HT1080 (cell line): ENCODE data around the gene ZNF791. TPM values are rescaled to one million over a fixed set of nuclear protein-coding genes. Genes with fewer than 3 reads are reported as not detected.
A peak's percentile ranks its signal among the peaks of the same experiment; 100 is the strongest.
"Not testable (repeated sequence)": the region's sequence is repeated elsewhere in the genome, so short reads cannot be mapped to it uniquely, and the experiment has no call there.

Experiments
- DNase-seq: peaks from one replicate; pipeline ENCODE4 v3.0.0-alpha.2; 2015; ENCODE audit warnings: low read depth
- polyA plus RNA-seq, 2 experiments: library from polyadenylated mRNA; depleted of rRNA; stranded (reverse); fragments of >200 nt; gene quantifications; 2 replicates each; pipeline ENCODE4 v1.2.3, GENCODE V29; 2015
- total RNA-seq: library from RNA; depleted of rRNA; stranded (reverse); fragments of >200 nt; shearing (Covaris generic); gene quantifications from 2 replicates; pipeline ENCODE4 v1.2.3, GENCODE V29; 2014; rRNA removed

Gene ZNF791
- total RNA-seq = 19.9 and 20.5 TPM in 2 replicates
- 6.9 TPM in 2 replicates for polyA plus RNA-seq (2015; cell fraction: cytosol; rRNA removed)
- 12.6 and 17.0 TPM in 2 replicates for polyA plus RNA-seq (2015; cell fraction: nucleus; rRNA removed)

DNA sequence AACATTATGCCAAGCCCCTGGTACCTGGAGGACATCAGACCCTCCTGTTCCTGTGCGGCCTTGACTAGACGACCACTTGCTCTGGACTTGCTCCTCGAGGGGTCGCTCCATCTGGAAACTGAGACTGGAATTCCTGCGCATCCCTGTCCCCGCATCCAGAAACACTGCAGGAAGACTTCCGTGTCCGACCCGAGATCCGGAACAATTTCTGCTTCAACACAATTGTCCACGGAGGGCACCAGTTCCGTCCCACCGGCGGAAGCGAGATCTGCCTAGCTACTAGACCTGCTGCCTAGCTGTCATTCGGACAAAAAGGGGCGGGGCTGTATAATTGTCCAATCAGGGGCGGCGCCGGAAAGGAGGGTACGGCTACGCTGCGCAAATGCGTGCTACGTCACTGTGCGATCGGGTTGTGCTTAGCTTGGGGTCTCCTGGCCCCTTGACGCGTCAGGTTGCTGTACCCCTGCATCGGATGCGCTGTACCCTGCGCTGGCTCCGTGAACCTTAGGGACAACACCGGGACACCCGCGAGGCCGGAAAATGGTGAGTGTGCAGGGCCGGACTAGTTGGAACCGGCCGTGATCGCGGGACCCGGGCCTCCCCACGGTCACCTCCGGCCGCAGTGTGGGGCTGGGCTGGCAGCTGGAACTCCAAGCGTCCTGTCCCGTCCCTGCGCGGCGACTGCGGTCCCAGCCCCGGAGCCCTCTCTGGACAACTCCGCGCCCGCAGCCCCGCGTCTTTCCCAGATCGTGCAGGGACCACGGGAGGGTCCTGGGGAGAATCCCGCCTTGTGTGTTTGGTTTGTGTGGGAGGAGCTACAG lies at the start of gene ZNF791, which contains the start of gene ZNF490:
Gene ZNF791 (plus strand): TSS at position 381 of the 821 bp plus-strand sequence. CDS start 160 bp downstream, at position 541.
Gene ZNF490 (minus strand): TSS at position 274 of the 821 bp plus-strand sequence. CDS start 133 bp downstream, at position 141.
- DNase-seq = peak; percentile 95

DNA sequence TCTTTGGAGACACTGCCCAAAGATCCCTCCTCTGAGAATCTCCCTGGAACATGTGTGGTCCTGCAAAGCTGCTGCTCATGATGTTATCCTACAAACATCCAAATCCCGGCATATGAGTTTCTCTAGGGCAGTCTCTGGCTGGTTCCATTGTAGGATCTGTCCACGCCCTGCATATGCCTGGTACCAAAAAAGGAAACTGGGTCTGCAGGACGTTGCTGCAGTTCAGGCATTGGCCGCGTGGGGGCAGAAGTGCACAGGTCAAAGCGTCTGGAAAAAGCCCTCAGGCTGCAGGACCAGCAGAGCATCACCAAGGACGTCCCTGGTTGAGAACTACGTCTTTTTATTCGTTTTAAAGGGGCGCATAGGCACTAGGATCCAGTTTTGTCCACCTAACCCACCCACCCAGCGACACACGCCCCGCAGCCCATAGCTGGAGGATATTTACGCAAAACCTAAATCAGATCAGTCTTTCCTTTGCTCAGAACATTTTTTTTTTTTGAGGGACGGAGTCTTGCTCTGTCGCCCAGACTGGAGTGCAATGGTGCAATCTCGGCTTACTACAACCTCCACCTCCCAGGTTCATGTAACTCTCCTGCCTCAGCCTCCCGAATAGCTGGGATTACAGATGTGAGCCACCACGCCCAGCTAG lies 46.6 kb upstream of the ZNF791 start:
- DNase-seq = peak; percentile 79

DNA sequence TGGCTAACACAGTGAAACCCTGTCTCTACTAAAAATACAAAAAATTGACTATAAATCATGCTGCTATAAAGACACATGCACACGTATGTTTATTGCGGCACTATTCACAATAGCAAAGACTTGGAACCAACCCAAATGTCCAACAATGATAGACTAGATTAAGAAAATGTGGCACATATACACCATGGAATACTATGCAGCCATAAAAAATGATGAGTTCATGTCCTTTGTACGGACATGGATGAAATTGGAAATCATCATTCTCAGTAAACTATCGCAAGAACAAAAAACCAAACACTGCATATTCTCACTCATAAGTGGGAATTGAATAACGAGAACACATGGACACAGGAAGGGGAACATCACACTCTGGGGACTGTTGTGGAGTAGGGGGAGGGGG lies 44.3 kb upstream of the ZNF791 start:
- not testable (repeated sequence) for DNase-seq

DNA sequence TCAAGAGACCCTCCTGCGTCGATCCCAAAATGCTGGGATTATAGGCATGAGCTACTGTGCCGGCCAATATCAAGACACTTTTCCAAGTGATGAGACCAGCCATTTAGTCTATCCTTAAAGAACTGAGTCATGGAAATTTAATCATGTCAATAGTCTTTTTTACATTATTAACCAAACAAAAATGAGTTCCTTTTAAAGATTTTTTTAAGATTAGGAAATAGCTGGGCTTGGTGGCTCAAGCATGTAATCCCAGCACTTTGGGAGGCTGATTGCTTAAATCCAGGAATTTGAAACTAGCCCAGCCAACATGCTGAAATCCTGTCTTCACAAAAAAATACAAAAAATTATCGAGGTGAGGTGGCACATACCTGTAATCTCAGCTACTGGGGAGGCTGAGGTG lies 42.8 kb upstream of the ZNF791 start:
- no peak for DNase-seq

DNA sequence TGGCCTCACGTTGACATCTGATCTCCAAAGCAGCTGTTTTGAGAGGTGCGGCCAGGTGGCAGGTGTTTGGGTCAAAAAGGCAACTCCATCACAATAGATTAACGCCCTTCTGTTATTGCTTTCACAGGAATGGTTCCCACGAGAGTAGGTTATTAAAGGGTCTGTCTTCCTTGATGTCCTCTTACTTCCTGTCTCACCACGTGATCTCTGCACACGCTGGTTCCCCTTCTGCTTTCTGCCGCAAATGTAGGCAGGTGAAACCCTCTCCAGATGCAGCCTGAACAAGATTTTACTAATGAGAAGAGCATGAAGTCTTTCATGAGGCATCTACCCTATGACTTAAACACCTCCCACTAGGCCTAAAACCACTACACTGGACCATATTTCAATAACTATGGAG lies 36.7 kb upstream of the ZNF791 start:
- no peak for DNase-seq

DNA sequence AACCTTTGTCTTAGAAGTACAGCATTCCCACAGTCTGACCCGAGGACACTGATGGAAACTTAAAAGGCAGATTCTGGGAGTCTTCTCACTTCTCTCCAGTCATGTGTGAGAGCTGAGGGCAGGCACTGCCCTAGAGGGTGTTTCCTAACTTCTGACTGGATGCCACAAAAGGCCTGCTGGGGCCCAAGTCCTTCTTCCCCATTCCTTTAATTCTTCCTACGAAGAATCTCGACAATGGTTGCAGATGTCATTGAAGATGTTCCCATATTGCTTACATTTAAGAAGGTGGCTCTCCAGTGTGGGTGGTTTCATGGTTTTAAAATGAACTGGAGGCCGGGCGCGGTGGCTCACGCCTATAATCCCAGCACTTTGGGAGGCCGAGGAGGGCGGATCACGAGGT lies 32.1 kb upstream of the ZNF791 start:
- DNase-seq = no peak

DNA sequence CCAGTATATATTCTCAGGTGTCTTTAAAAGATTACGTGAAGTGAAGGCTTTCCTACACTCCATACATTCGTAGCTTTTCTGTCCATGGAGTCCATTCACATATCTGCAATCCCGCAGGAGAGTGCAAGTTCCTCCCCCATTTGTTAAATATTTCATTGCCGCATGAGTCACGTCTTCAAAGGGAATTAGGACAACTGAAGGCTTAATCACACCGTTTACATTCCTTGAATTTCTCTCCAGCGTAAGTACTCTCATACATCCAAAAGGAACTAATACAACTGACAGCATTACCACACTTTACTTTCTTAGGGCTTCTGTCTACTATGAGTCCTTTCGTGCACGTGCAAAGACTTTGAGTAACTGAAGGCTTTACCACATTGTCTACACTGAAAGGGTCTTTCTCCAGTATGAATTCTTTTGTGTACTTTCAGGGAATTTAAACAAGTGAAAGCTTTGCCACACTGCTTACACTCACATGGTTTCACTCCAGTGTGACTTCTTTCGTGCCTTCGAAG lies 30.5 kb upstream of the ZNF791 start:
- DNase-seq = peak; percentile 53

DNA sequence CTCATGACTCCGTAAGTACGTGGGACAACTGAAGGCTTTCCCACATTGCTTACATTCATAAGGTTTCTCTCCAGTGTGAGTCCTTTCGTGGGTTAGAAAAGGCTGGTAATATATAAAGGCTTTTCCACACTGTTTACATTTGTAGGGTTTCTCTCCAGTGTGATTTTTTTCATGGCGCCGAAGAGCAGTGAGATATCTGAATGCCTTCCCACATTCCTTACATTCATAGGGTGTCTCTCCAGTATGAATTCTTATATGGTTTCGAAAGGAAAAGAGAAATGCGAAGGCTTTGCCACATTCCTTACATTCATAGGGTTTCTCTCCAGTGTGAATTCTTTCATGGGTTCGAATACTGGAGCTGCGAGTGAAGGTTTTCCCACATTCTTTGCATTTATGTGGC lies 29.6 kb upstream of the ZNF791 start:
- DNase-seq = no peak

DNA sequence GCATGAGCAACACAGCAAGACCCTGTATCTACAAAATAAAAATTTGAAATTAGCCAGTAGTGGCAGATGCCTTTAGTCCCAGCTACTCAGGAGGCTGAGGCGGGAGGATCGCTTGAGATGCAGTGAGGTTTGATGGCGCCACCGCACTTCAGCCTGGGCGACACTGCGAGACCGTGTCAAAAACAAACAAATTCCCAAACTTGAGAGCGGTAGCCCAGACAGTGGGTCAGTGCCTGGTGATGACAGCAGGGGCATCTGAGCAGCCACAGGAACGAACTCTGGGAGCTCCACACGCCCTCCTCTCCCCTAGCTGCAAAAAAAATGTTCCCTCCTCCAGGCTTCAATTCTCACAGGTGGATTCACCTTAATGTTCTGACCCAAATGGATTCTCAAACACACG lies 14.2 kb upstream of the ZNF791 start:
- no peak for DNase-seq

DNA sequence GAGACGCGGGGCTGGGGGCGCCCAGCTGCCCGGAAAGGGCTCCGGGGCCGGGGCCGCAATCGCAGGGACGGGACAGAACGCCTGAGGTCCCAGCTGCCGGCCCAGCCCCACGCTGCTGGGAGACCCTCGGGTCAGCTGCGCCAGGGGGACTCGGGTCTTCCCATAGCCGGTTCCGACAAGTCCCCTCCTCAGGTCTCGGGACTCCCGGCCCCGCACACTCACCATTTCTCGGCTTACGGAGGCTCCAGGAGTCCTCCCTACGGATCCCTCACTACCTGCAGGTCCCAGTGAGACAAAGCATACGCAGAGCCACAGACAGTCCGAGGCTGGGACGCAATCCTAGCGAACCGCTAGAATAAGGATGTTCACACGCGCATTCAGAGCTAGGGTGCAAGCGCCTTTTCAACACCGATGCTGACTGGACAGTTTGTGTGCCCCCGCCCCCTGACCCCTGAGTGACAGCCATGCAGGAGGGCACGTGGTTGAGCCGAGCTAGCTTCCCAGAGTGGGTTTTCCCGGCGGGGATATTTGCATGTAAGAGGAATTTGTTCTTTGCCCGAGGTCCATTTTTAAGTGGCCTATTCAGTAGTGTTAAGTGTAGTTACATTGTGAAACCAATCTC lies 13.7 kb upstream of the ZNF791 start:
- no peak for DNase-seq

DNA sequence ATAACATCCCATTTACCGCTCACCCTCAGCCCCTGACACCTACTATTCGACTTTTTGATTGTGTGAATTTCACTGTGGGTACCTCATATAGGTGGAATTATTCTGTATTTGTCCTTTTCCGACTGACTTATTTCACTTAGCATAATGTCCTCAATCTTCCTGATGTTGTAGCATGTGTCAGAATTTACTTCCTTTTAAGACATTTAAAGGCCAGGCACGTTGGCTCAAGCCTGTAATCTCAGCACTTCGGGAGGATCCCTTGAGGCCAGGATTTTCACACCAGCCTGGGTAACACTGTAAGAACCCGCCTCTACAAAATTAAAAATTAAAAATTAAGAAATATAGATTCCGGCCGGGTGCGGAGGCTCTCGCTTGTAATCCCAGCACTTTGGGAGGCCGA lies 13.1 kb upstream of the ZNF791 start:
- no peak for DNase-seq

DNA sequence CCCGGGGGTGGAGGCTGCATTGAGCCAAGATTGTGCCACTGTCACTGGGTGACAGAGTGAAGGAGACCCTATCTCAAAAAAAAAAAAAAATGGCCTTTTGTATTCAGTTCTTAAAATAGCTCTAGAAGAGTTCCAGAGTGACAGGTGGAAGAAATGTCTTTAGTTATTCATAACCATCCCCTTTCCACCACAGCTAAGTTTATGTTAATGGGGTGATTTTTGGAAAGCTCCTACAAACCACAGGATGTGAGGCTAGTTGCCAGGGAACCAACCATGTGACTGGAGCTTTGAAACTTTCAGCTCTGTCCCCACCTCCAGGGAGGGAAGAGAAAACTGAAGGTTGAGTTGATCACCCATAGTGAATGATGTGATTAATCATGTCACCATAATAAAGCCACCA lies 7.0 kb upstream of the ZNF791 start:
- no peak for DNase-seq

DNA sequence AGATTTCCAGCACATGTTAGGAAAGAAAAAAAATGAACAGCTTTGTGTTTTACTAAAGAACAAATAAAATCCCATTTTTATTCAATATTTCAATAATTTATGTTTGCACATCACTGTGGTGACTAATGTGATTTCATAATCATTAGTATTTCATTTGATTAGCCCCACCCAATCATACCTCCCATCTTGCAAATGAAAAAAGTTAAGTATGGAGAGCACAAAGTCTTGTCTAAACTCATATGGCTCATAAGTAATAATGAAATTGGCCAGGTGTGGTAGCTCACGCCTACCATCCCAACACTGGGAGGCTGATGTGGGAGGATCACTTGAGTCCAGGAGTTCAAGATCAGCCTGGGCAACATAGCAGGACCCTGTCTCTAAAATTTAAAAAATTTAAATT lies 3.9 kb upstream of the ZNF791 start:
- no peak for DNase-seq

DNA sequence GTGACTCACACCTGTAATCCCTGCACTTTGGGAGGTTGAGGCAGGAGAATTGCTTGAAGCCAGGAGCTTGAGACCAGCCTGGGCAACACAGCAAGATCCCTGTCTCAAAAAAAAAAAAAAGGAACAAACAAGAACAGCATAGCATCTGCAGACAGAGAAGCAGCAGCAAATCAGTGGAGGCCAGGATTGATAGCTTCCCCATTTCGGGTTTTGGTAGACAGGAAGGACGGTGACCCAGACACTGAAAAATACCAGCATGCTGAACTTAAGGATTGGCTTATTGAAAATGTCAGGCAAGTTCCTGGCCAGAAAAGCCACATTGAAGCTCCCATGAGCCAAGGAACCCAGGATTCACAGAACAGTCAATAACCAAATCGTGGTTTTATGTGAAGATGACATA lies 3.1 kb upstream of the ZNF791 start:
- DNase-seq = no peak

DNA sequence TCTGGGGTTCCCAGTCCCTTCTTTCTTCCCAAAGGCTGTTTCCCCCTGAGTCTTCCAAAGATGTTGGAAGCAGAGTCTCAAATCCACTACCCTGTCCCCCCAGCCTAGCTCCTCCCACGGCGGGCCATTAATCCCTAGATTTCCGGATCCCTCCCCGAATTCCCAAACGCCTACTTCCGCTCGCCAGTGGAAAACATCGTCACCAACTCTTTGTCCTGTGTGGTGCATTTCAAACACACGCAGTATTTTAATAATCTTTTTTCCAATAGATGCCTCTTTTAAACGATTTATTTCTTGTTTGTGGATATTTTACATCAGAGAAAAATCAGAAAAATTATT lies 610 bp downstream of the ZNF791 start:
- DNase-seq = peak; percentile 69

DNA sequence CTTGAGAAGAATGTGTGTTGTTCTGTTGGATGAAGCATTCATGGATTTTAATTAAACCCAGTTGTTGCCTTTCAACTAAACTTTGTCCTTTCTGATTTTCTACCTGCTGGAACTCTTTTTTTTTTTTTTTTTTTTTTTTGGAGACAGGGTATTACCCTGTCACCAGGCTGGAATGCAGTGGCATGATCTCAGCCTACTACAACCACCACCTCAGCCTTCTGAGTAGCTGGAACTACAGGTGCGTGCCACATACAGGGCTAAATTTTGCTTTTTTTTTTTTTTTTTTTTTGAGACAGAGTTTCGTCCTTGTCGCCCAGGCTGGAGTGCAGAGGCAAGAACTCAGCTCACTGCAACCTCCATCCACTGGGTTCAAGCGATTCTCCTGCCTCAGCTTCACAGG lies 6.9 kb downstream of the ZNF791 start:
- no peak for DNase-seq

DNA sequence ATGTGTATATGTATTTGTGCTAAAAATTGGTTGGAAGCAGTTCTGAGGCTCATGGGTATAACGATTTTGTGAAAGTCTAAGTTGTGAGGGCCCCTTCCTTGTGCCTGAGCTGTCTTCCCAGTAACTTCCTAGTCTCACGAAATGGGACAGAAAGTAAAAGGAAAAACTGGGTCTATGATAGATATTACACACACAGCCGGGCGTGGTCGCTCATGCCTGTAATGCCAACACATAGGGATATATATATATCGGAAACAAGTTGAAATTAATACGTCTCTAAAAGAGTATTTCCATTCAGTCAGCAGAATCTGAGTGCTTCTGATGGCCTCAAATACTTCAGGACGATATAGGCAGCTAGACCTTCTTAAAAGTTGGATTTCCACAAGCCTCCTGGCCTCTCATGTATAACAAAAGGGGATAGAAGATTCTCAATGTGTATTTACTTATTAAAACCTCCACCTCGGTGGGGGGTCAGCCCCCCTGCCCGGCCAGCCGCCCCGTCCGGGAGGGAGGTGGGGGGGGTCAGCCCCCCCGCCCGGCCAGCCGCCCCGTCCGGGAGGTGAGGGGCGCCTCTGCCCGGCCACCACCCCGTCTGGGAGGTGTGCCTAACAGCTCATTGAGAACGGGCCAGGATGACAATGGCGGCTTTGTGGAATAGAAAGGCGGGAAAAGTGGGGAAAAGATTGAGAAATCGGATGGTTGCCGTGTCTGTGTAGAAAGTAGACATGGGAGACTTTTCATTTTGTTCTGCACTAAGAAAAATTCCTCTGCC lies 10.7 kb downstream of the ZNF791 start:
- DNase-seq = not testable (repeated sequence)

DNA sequence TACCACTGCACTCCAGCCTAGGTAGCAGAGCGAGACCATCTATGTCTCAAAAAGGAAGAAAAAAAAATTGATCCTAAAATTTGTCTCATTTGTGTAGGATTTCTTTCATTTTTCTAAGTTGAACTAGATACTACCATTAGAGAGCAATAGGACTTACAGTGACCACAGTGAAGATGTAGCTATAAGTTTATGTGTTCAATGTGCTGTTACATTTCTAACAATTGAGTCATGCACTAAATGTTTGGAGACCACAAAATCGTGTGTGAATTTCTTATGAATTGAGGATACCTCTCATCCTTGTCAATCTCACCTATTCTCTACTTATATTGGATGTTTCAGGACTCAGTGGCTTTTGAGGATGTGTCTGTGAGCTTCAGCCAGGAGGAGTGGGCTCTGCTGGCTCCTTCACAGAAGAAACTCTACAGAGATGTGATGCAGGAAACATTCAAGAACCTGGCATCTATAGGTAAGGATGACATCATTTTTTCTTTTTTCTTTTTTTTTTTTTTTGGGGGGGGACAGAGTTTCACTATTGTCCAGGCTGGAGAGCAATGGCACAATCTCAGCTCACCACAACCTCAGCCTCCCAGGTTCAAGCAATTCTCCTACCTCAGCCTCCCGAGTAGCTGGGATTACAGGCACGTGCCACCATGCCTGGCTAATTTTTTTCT lies 12.8 kb downstream of the ZNF791 start:
- DNase-seq = no peak

DNA sequence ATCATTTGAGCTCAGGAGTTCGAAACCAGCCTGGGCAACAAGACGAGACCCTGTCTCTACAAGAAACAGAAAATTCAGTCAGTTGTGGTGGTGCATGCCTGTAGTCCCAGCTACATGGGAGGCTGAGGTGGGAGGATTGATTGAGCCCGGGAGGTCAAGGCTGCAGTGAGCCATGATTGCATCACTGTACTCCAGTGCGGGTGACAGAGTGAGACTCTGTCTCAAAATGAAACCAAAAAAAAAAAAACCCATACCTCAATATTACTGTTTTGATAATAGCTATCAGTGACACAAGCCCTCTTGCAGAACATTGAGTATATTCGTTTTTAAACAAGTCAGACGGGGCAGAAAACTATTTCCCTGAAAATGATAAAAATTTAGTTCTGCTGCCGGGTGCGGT lies 16.2 kb downstream of the ZNF791 start:
- no peak for DNase-seq
